Measurements from ENCODE around the gene INPP5D.

GRCh38 chr2:233135421-233135820 is 75.3 kb downstream of the INPP5D start:
- TF ChIP-seq POLR2AphosphoS5 (IDR thresholded peaks at IDR 0.05) (no peak), POLR2A (IDR thresholded peaks at IDR 0.05; ENCODE audit: low read depth) (no peak), CTCF (IDR thresholded peaks at IDR 0.05) (no peak), EP300 (IDR thresholded peaks at IDR 0.05) (no peak)
